SK-N-SH treated with all-trans-retinoic acid at 6 μM for 48 hours (cell line): ENCODE data around the gene DDX46.

ENCODE experiments used
- ATAC-seq: fragments of 200-7000 bp; cut with Tn5 transposase; 3 replicates; pipeline ENCODE4 v1.9.1; 2020; ENCODE audit warnings: mild to moderate bottlenecking, moderate library complexity
- ARNTL ChIP-seq: fragments of 450-650 bp; formaldehyde crosslinking; IDR thresholded peaks from 2 replicates; pipeline ENCODE4 v1.5.0; 2020; ENCODE audit warnings: low read depth, mild to moderate bottlenecking, moderate library complexity, borderline replicate concordance
- BACH2 ChIP-seq: fragments of 250-450 bp; sonication (Bioruptor Pico); IDR thresholded peaks from 2 replicates; pipeline ENCODE4 v1.9.0; 2021; ENCODE audit warnings: mild to moderate bottlenecking, borderline replicate concordance
- CREB5 ChIP-seq: fragments of 250-450 bp; sonication (Bioruptor Pico); IDR thresholded peaks from 2 replicates; pipeline ENCODE4 v1.5.1; 2020; ENCODE audit warnings: low read depth, mild to moderate bottlenecking, moderate library complexity
- CSRNP3 ChIP-seq: fragments of 250-450 bp; sonication (Bioruptor Pico); IDR thresholded peaks from 2 replicates; pipeline ENCODE4 v1.5.1; 2021; ENCODE audit warnings: mild to moderate bottlenecking, moderate library complexity
- ESRRG ChIP-seq: fragments of 250-450 bp; sonication (Bioruptor Pico); IDR thresholded peaks from 2 replicates; pipeline ENCODE4 v1.6.1; 2021; ENCODE audit warnings: mild to moderate bottlenecking
- ISL1 ChIP-seq: fragments of 250-450 bp; sonication (Bioruptor Pico); IDR thresholded peaks from 2 replicates; pipeline ENCODE4 v2.1.2; 2022; ENCODE audit warnings: mild to moderate bottlenecking, moderate library complexity
- OSR1 ChIP-seq: fragments of 250-450 bp; sonication (Bioruptor Pico); IDR thresholded peaks from 2 replicates; pipeline ENCODE4 v1.8.0; 2022; ENCODE audit warnings: moderate library complexity, mild to moderate bottlenecking, inconsistent platforms
- PATZ1 ChIP-seq: fragments of 250-450 bp; sonication (Bioruptor Pico); IDR thresholded peaks from 2 replicates; pipeline ENCODE4 v1.8.0; 2020; ENCODE audit warnings: mild to moderate bottlenecking, moderate library complexity, borderline replicate concordance
- PPARA ChIP-seq: fragments of 250-450 bp; sonication (Bioruptor Pico); IDR thresholded peaks from 2 replicates; pipeline ENCODE4 v1.5.0; 2020; ENCODE audit warnings: mild to moderate bottlenecking, borderline replicate concordance
- RARB ChIP-seq: fragments of 250-450 bp; sonication (Bioruptor Pico); IDR thresholded peaks from 2 replicates; pipeline ENCODE4 v1.8.0; 2021; ENCODE audit warnings: mild to moderate bottlenecking, moderate library complexity
- TCF4 ChIP-seq: fragments of 250-450 bp; sonication (Bioruptor Pico); IDR thresholded peaks from 2 replicates; pipeline ENCODE4 v1.8.0; 2021; ENCODE audit warnings: mild to moderate bottlenecking, moderate library complexity, borderline replicate concordance
- TOX ChIP-seq: fragments of 250-450 bp; sonication (Bioruptor Pico); IDR thresholded peaks from 2 replicates; pipeline ENCODE4 v1.8.0; 2021; ENCODE audit warnings: mild to moderate bottlenecking, moderate library complexity, borderline replicate concordance
- TSHZ2 ChIP-seq: fragments of 250-450 bp; sonication (Bioruptor Pico); IDR thresholded peaks from 2 replicates; pipeline ENCODE4 v1.5.0; 2020; ENCODE audit warnings: mild to moderate bottlenecking, moderate library complexity
- ZC3H10 ChIP-seq: fragments of 250-450 bp; sonication (Bioruptor Pico); IDR thresholded peaks from 2 replicates; pipeline ENCODE4 v1.5.1; 2021; ENCODE audit warnings: mild to moderate bottlenecking, moderate library complexity
- ZFP3 ChIP-seq: fragments of 250-450 bp; sonication (Bioruptor Pico); IDR thresholded peaks from 2 replicates; pipeline ENCODE4 v1.5.0; 2020; ENCODE audit warnings: mild to moderate bottlenecking, moderate library complexity
- ZFP30 ChIP-seq: fragments of 450-650 bp; formaldehyde crosslinking; IDR thresholded peaks from 2 replicates; pipeline ENCODE4 v1.5.0; 2022; ENCODE audit warnings: mild to moderate bottlenecking, moderate library complexity
- ZNF565 ChIP-seq: fragments of 450-650 bp; formaldehyde crosslinking; conservative IDR thresholded peaks from 2 replicates; pipeline ENCODE4 v1.5.0; 2020; ENCODE audit warnings: low read depth, mild to moderate bottlenecking, moderate library complexity
- ZNF70 ChIP-seq: fragments of 450-650 bp; formaldehyde crosslinking; IDR thresholded peaks from 2 replicates; pipeline ENCODE4 v1.5.0; 2020; ENCODE audit warnings: mild to moderate bottlenecking, moderate library complexity
- ZNF8 ChIP-seq: fragments of 450-650 bp; formaldehyde crosslinking; IDR thresholded peaks from 2 replicates; pipeline ENCODE4 v1.5.0; 2020; ENCODE audit warnings: mild to moderate bottlenecking, moderate library complexity
- TF ChIP-seq, protein P1 (sequence below): fragments of 250-450 bp; sonication (Bioruptor Pico); IDR thresholded peaks from 2 replicates; pipeline ENCODE4 v1.8.0; 2021; ENCODE audit warnings: low read depth, mild to moderate bottlenecking, moderate library complexity, borderline replicate concordance

Gene DDX46

GRCh38 chr5:134813827-134814226 is 55.2 kb downstream of the DDX46 start:
- no peak for ATAC-seq
- TF ChIP-seq ISL1 (CRISPR knock-in tag) = no peak
- TF ChIP-seq, protein P1, sequence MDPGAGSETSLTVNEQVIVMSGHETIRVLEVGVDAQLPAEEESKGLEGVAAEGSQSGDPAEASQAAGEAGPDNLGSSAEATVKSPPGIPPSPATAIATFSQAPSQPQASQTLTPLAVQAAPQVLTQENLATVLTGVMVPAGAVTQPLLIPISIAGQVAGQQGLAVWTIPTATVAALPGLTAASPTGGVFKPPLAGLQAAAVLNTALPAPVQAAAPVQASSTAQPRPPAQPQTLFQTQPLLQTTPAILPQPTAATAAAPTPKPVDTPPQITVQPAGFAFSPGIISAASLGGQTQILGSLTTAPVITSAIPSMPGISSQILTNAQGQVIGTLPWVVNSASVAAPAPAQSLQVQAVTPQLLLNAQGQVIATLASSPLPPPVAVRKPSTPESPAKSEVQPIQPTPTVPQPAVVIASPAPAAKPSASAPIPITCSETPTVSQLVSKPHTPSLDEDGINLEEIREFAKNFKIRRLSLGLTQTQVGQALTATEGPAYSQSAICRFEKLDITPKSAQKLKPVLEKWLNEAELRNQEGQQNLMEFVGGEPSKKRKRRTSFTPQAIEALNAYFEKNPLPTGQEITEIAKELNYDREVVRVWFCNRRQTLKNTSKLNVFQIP (CRISPR knock-in tag) = no peak
- TF ChIP-seq CSRNP3 (CRISPR knock-in tag) = no peak
- TF ChIP-seq ESRRG (CRISPR knock-in tag) = no peak
- no peak for TF ChIP-seq ZNF565 (CRISPR knock-in tag)
- TF ChIP-seq ZFP3 (CRISPR knock-in tag) = no peak
- TF ChIP-seq TSHZ2 = no peak
- TF ChIP-seq ZC3H10 (CRISPR knock-in tag) = no peak
- no peak for TF ChIP-seq ARNTL (CRISPR knock-in tag)
- no peak for TF ChIP-seq BACH2 (CRISPR knock-in tag)
- TF ChIP-seq PATZ1 (CRISPR knock-in tag) = no peak
- TF ChIP-seq ZNF70 (CRISPR knock-in tag) = no peak
- no peak for TF ChIP-seq RARB (CRISPR knock-in tag)
- no peak for TF ChIP-seq CREB5
- TF ChIP-seq ZNF8 (CRISPR knock-in tag) = no peak
- no peak for TF ChIP-seq TOX (CRISPR knock-in tag)

DNA sequence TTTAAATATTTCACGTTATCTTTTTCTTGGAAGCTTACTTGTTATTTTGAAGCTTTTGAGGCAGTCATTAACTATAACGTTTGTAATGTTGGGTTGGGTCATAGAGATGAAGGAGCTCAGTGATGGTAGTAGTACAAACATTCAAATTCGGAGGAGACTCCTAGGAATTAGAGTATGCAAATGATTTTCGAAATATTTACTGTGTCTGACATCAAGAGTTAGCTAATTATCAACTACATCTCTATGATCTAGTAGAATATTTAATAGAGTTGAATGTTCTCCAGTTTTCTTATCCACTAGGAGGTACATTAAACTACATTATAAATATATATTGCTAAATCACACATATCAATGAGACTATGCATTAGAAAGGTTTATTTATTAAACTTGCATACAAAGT is 58.4 kb downstream of the DDX46 start:
- no peak for ATAC-seq
- no peak for TF ChIP-seq PATZ1 (CRISPR knock-in tag)
- no peak for TF ChIP-seq TCF4
- TF ChIP-seq ZNF8 (CRISPR knock-in tag) = no peak
- TF ChIP-seq ZFP30 = no peak
- TF ChIP-seq ZNF565 (CRISPR knock-in tag) = no peak
- TF ChIP-seq CSRNP3 (CRISPR knock-in tag) = no peak
- TF ChIP-seq CREB5 = no peak
- TF ChIP-seq PPARA (CRISPR knock-in tag) = no peak
- TF ChIP-seq ESRRG (CRISPR knock-in tag) = no peak
- no peak for TF ChIP-seq ISL1 (CRISPR knock-in tag)
- no peak for TF ChIP-seq TSHZ2
- TF ChIP-seq ZC3H10 (CRISPR knock-in tag) = no peak
- TF ChIP-seq ARNTL (CRISPR knock-in tag) = no peak
- TF ChIP-seq OSR1 (CRISPR knock-in tag) = no peak
